Common myeloid progenitor, CD34-positive (primary cell): Measurements from ENCODE around the gene GTF2H1.
A peak's percentile ranks its signal among the peaks of the same experiment; 100 is the strongest.

ENCODE experiments used
- CTCF ChIA-PET: fragments of 350-600 bp; sonication (Branson Sonifier 250); formaldehyde crosslinking; loops from one replicate; lab custom pipeline; 2021; ENCODE audit warnings: antibody characterized with exemption; lab: Charles Lee
- POLR2A ChIA-PET: fragments of 350-600 bp; sonication (Branson Sonifier 250); formaldehyde crosslinking; loops from one replicate; lab custom pipeline; 2021; ENCODE audit warnings: antibody characterized with exemption; lab: Charles Lee
- DNase-seq, 3 donors: peaks; one replicate each; pipeline versions ENCODE4 v3.0.0 to v3.0.0-alpha.2; 2013
- H3K27ac ChIP-seq, 2 experiments: 1 replicate in 1 of 2; 2 replicates in 1 of 2; pipeline ENCODE4 v1.7.0; 2013; ENCODE audit warnings: inconsistent platforms in 2 of 2, low read length in 2 of 2, mild to moderate bottlenecking in 2 of 2, low read depth in 1 of 2, moderate library complexity in 1 of 2; ENCODE audit not compliant: severe bottlenecking in 2 of 2, insufficient read depth in 1 of 2, poor library complexity in 1 of 2
- H3K27me3 ChIP-seq, 5 experiments: replicated peaks in 2 of 5; 1 replicate in 3 of 5; 2 replicates in 2 of 5; pipeline versions ENCODE4 v1.6.1 to v1.7.0; 2013; ENCODE audit warnings: low read length in 4 of 5, mild to moderate bottlenecking in 2 of 5, moderate library complexity in 2 of 5, inconsistent platforms in 1 of 5; ENCODE audit not compliant: insufficient read depth in 5 of 5, control insufficient read depth in 4 of 5
- H3K36me3 ChIP-seq, 4 experiments: 1 replicate in 2 of 4; 2 replicates in 2 of 4; pipeline versions ENCODE4 v1.6.1 to v1.7.0; 2013; ENCODE audit warnings: low read length in 3 of 4, control low read depth in 1 of 4, mild to moderate bottlenecking in 1 of 4; ENCODE audit not compliant: control insufficient read depth in 4 of 4, insufficient read depth in 4 of 4
- H3K4me1 ChIP-seq, 4 experiments: 1 replicate in 3 of 4; 2 replicates in 1 of 4; pipeline versions ENCODE4 v1.6.1 to v1.7.1; 2013; ENCODE audit warnings: low read length in 3 of 4, mild to moderate bottlenecking in 3 of 4, control low read depth in 1 of 4, inconsistent platforms in 1 of 4, moderate library complexity in 1 of 4; ENCODE audit not compliant: control insufficient read depth in 4 of 4, insufficient read depth in 4 of 4; ENCODE audit errors: control extremely low read depth in 1 of 4
- H3K4me3 ChIP-seq, 7 experiments: 1 replicate in 4 of 7; 2 replicates in 3 of 7; pipeline versions ENCODE4 v1.5.1 to v1.7.0; 2013; ENCODE audit warnings: mild to moderate bottlenecking in 7 of 7, low read length in 6 of 7, moderate library complexity in 6 of 7, inconsistent platforms in 2 of 7, low read depth in 2 of 7, control low read depth in 1 of 7; ENCODE audit not compliant: insufficient read depth in 4 of 7, control insufficient read depth in 1 of 7; ENCODE audit errors: extremely low read depth in 1 of 7
- H3K9me3 ChIP-seq, 5 experiments: 1 replicate in 4 of 5; 2 replicates in 1 of 5; pipeline versions ENCODE4 v1.6.1 to v1.7.1; 2013; ENCODE audit warnings: low read length in 4 of 5, mild to moderate bottlenecking in 2 of 5, inconsistent platforms in 1 of 5, low read depth in 1 of 5, moderate library complexity in 1 of 5; ENCODE audit not compliant: control insufficient read depth in 4 of 5, insufficient read depth in 2 of 5; ENCODE audit errors: control extremely low read depth in 1 of 5
- WGBS: methylation state at CpG from one replicate; pipeline ENCODE4 v1.1.5; 2013; ENCODE audit not compliant: insufficient coverage; 5-methylcytosine and 5-hydroxymethylcytosine counted together

GTF2H1 gene

DNA sequence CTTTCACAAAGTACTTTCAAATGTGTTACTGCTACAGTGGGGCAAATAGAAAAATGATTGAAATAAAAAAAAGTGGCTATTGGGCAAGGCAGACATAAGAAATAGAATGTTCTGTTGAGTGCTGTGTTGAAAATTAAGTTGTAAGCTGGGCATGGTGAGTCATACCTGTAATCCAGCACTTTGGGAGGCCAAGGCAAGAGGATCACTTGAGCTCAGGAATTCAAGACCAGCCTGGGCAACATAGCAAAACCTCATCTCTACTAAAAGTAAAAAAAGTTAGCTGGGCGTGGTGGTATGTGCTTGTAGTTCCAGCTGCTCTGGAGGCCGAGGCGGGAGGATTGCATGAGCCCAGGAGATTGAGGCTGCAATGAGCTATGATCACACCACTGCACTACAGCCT lies 45.1 kb downstream of the GTF2H1 start:
- peaks cover 24 to 71% (median 44%) of the 10 kb centered on the region in 4 experiments for H3K4me1 ChIP-seq
- DNase-seq = no peak
- H3K27ac ChIP-seq = no peak overlapping the region
- ChIA-PET POLR2A (interaction anchor here (1.0 to 2.4 kb wide), 2 partner anchors 16 to 27 kb away, joined by 3 to 12 read pairs; partner anchors contain the start of gene LDHA), CTCF (interaction anchor here (1.3 kb wide), 1 partner anchor 9 kb away, joined by 6 read pairs; no protein-coding TSS in a partner anchor)
- no peaks in the 10 kb centered on the region for H3K27me3 ChIP-seq
- no CpG with 5 or more reads among the region's 3 CpGs for WGBS
- peaks cover 0 to 24% (median 6%) of the 10 kb centered on the region in 4 experiments for H3K36me3 ChIP-seq
- no peaks in the 10 kb centered on the region for H3K9me3 ChIP-seq
- H3K4me3 ChIP-seq = no peak overlapping the region

DNA sequence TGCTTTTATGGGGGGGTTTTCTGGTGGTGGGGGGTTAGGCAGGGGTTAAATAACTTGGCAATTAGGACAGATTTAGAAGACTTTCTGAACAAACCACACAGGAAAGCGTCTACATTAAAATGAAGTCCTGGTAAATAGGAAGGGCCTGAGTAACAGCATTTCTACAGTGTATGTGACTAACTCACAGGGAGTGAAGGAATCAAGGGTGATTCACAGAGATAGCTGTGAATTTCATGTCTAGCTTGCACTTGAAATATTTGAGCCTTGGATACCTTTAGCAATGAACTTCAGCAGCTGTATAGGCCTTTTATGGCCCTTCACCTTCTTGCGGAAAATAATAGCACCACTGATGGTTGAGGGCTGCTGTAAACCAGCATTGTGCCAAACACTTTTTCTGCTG lies 45.9 kb downstream of the GTF2H1 start:
- Histone ChIP-seq H3K9me3 (no peaks in the 10 kb centered on the region), H3K4me3 (no peak overlapping the region), H3K27me3 (no peaks in the 10 kb centered on the region), H3K36me3 (peaks cover 0 to 19% (median 4%) of the 10 kb centered on the region in 4 experiments), H3K27ac (no peak overlapping the region), H3K4me1 (peaks cover 24 to 72% (median 44%) of the 10 kb centered on the region in 4 experiments)
- DNase-seq = peak in 2 of 3 donors; percentile 32 to 52
- CTCF ChIA-PET = interaction anchor here (0.6 to 1.3 kb wide), 2 partner anchors 10 to 297 kb away, joined by 3 to 6 read pairs; no protein-coding TSS in a partner anchor
- POLR2A ChIA-PET = interaction anchor here (2.4 kb wide), 1 partner anchor 27 kb away, joined by 12 read pairs; the partner anchor contains the start of gene LDHA
- 50% methylated on average over 2 of the region's 2 CpGs for WGBS

DNA sequence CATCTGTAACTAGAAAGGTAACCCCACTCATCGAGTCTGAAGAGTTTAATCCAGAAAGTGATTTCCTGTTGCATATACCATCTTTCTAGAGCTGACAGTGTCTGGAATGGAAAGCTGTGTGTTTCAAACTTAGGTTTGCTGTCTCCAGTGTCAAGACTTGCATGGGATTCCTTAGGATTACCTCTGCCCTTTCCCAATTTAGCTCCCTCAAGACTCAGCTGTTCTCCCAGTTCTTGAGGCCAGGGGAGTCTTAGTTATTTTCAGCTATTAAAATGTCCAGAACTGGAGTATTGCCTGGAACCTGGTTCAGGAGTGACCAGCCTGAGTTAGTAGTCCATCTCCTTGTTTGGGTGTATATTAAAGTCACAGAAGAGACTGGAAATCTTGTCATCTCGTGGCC lies 47.0 kb downstream of the GTF2H1 start:
- no peak for DNase-seq
- POLR2A ChIA-PET = no interaction called here
- WGBS = 68% methylated on average over 2 of the region's 2 CpGs
- Histone ChIP-seq H3K36me3 (peaks cover 0 to 9% (median 0%) of the 10 kb centered on the region in 4 experiments), H3K4me3 (no peak overlapping the region), H3K4me1 (peaks cover 24 to 67% (median 42%) of the 10 kb centered on the region in 4 experiments), H3K9me3 (no peaks in the 10 kb centered on the region), H3K27me3 (no peaks in the 10 kb centered on the region), H3K27ac (no peak overlapping the region)
- CTCF ChIA-PET = interaction anchor here (0.6 kb wide), 1 partner anchor 265 kb away, joined by 3 read pairs; no protein-coding TSS in a partner anchor

DNA sequence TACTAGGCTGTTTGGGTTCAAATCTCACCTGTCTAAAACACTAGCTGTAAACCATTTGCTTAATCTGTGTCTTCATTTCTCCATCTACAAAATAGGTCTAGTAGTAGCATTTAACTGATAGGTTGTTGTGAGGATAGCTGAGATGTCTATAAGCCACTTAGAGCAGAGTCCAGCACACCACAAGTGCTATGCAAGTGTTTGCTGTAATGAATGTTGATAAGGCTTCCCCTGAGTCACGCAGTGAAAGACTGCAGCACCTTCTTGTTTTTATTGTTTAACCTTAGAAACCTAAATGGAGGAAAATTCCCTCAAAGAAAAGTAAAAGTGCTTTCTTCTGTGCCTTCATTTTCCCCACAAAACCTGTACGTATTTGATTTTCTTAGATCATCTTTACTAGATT lies 48.9 kb downstream of the GTF2H1 start:
- Histone ChIP-seq H3K27ac (no peak overlapping the region), H3K9me3 (no peaks in the 10 kb centered on the region), H3K27me3 (no peaks in the 10 kb centered on the region), H3K4me1 (peaks cover 18 to 49% (median 27%) of the 10 kb centered on the region in 4 experiments), H3K4me3 (peak overlapping the region in 1 of 7 experiments; percentile 28), H3K36me3 (no peaks in the 10 kb centered on the region)
- WGBS = 93% methylated on average over 2 of the region's 2 CpGs
- POLR2A ChIA-PET = no interaction called here
- CTCF ChIA-PET = interaction anchor here (0.9 to 1.3 kb wide), 2 partner anchors 24 kb away, joined by 3 to 4 read pairs; no protein-coding TSS in a partner anchor
- DNase-seq = peak in 2 of 3 donors; percentile 37 to 58

DNA sequence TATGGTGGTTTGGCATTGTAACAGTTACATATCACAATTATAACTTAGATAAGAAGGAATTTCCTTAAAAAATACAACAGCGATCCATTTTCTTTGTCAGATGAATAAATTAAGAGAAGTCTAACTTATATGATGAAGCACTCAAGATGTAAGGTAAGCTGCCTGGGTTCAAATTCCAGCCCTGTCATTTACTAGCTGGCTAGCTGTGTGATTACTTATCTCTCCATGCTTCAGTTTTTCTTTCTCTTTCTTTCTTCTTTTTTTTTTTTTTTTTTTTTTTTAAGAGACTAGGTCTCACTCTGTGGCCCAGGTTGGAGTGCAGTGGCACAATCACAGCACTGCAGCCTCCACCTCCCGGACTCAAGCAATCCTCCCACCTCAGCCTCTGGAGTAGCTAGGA lies 49.8 kb downstream of the GTF2H1 start:
- no peaks in the 10 kb centered on the region for H3K36me3 ChIP-seq
- no peak for DNase-seq
- CTCF ChIA-PET = interaction anchor here (1.3 kb wide), 1 partner anchor 23 kb away, joined by 4 read pairs; no protein-coding TSS in a partner anchor
- H3K4me1 ChIP-seq = peaks cover 14 to 40% (median 18%) of the 10 kb centered on the region in 4 experiments
- H3K9me3 ChIP-seq = no peaks in the 10 kb centered on the region
- WGBS = 83% methylated on average over 1 of the region's 2 CpGs
- H3K27me3 ChIP-seq = no peaks in the 10 kb centered on the region
- POLR2A ChIA-PET = interaction anchor here (0.6 kb wide), 1 partner anchor 23 kb away, joined by 3 read pairs; no protein-coding TSS in a partner anchor
- H3K27ac ChIP-seq = no peak overlapping the region
- H3K4me3 ChIP-seq = no peak overlapping the region

DNA sequence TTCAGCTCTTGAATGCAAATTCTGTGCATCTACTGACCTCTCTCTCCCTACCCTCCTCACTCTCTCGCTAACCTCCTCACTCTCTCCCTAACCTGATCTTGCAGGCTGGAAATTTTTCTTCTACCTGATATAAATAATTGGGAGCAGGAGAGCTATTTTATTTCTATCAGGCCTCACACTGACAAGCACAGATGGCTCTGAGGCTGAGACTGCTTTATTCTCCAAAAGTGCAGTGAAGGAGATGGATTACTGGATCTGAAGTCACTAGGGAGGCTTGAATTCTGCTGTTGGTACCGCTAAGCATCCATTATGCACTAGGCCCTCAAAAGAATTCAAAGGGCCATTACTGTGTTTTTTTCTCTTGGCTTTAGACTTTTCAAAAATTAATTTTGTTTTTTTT lies 52.6 kb downstream of the GTF2H1 start:
- H3K4me3 ChIP-seq = no peak overlapping the region
- CTCF ChIA-PET = no interaction called here
- H3K36me3 ChIP-seq = no peaks in the 10 kb centered on the region
- POLR2A ChIA-PET = no interaction called here
- H3K9me3 ChIP-seq = no peaks in the 10 kb centered on the region
- 100% methylated on average over 1 of the region's 2 CpGs for WGBS
- DNase-seq = no peak
- no peaks in the 10 kb centered on the region for H3K27me3 ChIP-seq
- H3K27ac ChIP-seq = no peak overlapping the region
- peaks cover 4 to 23% (median 6%) of the 10 kb centered on the region in 4 experiments for H3K4me1 ChIP-seq

DNA sequence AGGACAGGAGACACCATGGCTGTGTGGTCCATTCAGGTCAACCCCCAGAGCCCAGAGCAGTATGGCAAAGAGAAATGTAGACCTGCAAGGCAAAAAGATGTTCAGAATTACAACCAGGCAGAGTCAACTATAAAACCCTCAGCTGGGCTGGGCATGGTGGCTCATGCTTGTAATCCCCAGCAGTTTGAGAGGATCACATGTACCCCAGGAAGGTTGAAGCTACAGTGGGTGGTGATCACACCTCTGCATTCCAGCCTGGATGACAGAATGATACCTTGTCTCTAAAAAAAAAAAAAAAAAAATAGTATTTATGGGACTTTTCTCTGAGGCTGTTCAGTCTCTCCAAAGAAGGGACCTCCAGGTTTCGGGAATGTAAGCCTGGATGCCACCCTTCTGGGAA lies 53.6 kb downstream of the GTF2H1 start:
- H3K27ac ChIP-seq = no peak overlapping the region
- no peaks in the 10 kb centered on the region for H3K9me3 ChIP-seq
- CTCF ChIA-PET = no interaction called here
- H3K36me3 ChIP-seq = no peaks in the 10 kb centered on the region
- no peaks in the 10 kb centered on the region for H3K27me3 ChIP-seq
- WGBS = 100% methylated on average over 1 of the region's 1 CpG
- peaks cover 4 to 22% (median 6%) of the 10 kb centered on the region in 4 experiments for H3K4me1 ChIP-seq
- no peak for DNase-seq
- POLR2A ChIA-PET = no interaction called here
- H3K4me3 ChIP-seq = no peak overlapping the region
